ENCODE measurements around the gene TBC1D22A. TPM values are rescaled to one million over a fixed set of nuclear protein-coding genes. Genes with fewer than 3 reads are reported as not detected.

TBC1D22A gene
- total and polyA plus RNA-seq, 2 experiments from 2014 or later = 15.3 to 19.8 TPM

- no peak for TF ChIP-seq EZH2 (IDR thresholded peaks at IDR 0.05; ENCODE audit: borderline replicate concordance)
- no peak for TF ChIP-seq CTCF (IDR thresholded peaks at IDR 0.05; ENCODE audit: poor library complexity)
- no peak for TF ChIP-seq EZH2phosphoT487 (IDR thresholded peaks at IDR 0.05; ENCODE audit: low read depth, severe bottlenecking, unreplicated experiment)
- H2AFZ ChIP-seq = no peak overlapping the region
- WGBS (ENCODE audit: low lambda C conversion rate, missing lambda C conversion rate) = 98% methylated on average over 12 of the region's 12 CpGs
- no peak overlapping the region for H3K27ac ChIP-seq
- H3K36me3 ChIP-seq (replicated peaks; ENCODE audit: insufficient read depth, low read depth) = no peaks in the 10 kb centered on the region
- H3K4me1 ChIP-seq (ENCODE audit: insufficient read depth) = no peaks in the 10 kb centered on the region
- no peaks in the 10 kb centered on the region for H3K9me3 ChIP-seq (ENCODE audit: low read depth)
- no peaks in the 10 kb centered on the region for H3K9me2 ChIP-seq (replicated peaks; ENCODE audit: insufficient read depth)
- DNase-seq (ENCODE audit: low spot score) = no peak
- no peak overlapping the region for H3K4me2 ChIP-seq
- no peaks in the 10 kb centered on the region for H4K20me1 ChIP-seq (ENCODE audit: insufficient read depth, poor library complexity, severe bottlenecking)
- no peaks in the 10 kb centered on the region for H3K79me2 ChIP-seq
- H3K4me3 ChIP-seq = no peak overlapping the region
- H3K27me3 ChIP-seq = no peaks in the 10 kb centered on the region
These were observed 217.1 kb downstream of the TBC1D22A start for GRCh38 chr22:46979506-46979905.

- Histone ChIP-seq H3K36me3 (replicated peaks; ENCODE audit: insufficient read depth, low read depth) (no peaks in the 10 kb centered on the region), H3K4me3 (no peak overlapping the region), H3K4me1 (ENCODE audit: insufficient read depth) (no peaks in the 10 kb centered on the region), H2AFZ (no peak overlapping the region), H3K27ac (no peak overlapping the region), H4K20me1 (ENCODE audit: insufficient read depth, poor library complexity, severe bottlenecking) (no peaks in the 10 kb centered on the region), H3K27me3 (no peaks in the 10 kb centered on the region), H3K9me3 (ENCODE audit: low read depth) (no peaks in the 10 kb centered on the region), H3K4me2 (no peak overlapping the region), H3K79me2 (no peaks in the 10 kb centered on the region), H3K9me2 (replicated peaks; ENCODE audit: insufficient read depth) (no peaks in the 10 kb centered on the region)
- TF ChIP-seq EZH2 (IDR thresholded peaks at IDR 0.05; ENCODE audit: borderline replicate concordance) (no peak), CTCF (IDR thresholded peaks at IDR 0.05; ENCODE audit: poor library complexity) (no peak), EZH2phosphoT487 (IDR thresholded peaks at IDR 0.05; ENCODE audit: low read depth, severe bottlenecking, unreplicated experiment) (no peak)
- DNase-seq (ENCODE audit: low spot score) = no peak
- WGBS (ENCODE audit: low lambda C conversion rate, missing lambda C conversion rate) = 93% methylated on average over 3 of the region's 3 CpGs
These were observed 217.9 kb downstream of the TBC1D22A start for GRCh38 chr22:46980392-46980791.

- no peak for DNase-seq (ENCODE audit: low spot score)
- no peaks in the 10 kb centered on the region for H3K9me3 ChIP-seq (ENCODE audit: low read depth)
- no peak overlapping the region for H3K27ac ChIP-seq
- no peaks in the 10 kb centered on the region for H3K9me2 ChIP-seq (replicated peaks; ENCODE audit: insufficient read depth)
- H3K4me3 ChIP-seq = no peak overlapping the region
- no peaks in the 10 kb centered on the region for H3K4me1 ChIP-seq (ENCODE audit: insufficient read depth)
- H3K27me3 ChIP-seq = no peaks in the 10 kb centered on the region
- H4K20me1 ChIP-seq (ENCODE audit: insufficient read depth, poor library complexity, severe bottlenecking) = no peaks in the 10 kb centered on the region
- no peaks in the 10 kb centered on the region for H3K79me2 ChIP-seq
- WGBS (ENCODE audit: low lambda C conversion rate, missing lambda C conversion rate) = 97% methylated on average over 14 of the region's 14 CpGs
- no peaks in the 10 kb centered on the region for H3K36me3 ChIP-seq (replicated peaks; ENCODE audit: insufficient read depth, low read depth)
- TF ChIP-seq EZH2 (IDR thresholded peaks at IDR 0.05; ENCODE audit: borderline replicate concordance) = no peak
- no peak for TF ChIP-seq EZH2phosphoT487 (IDR thresholded peaks at IDR 0.05; ENCODE audit: low read depth, severe bottlenecking, unreplicated experiment)
- no peak for TF ChIP-seq CTCF (IDR thresholded peaks at IDR 0.05; ENCODE audit: poor library complexity)
- H2AFZ ChIP-seq = no peak overlapping the region
- H3K4me2 ChIP-seq = no peak overlapping the region
These were observed 220.2 kb downstream of the TBC1D22A start for GRCh38 chr22:46982635-46983034.

- Histone ChIP-seq H3K4me1 (ENCODE audit: insufficient read depth) (no peaks in the 10 kb centered on the region), H3K27ac (no peak overlapping the region), H3K4me3 (no peak overlapping the region), H2AFZ (no peak overlapping the region), H3K4me2 (no peak overlapping the region), H3K79me2 (no peaks in the 10 kb centered on the region), H3K9me2 (replicated peaks; ENCODE audit: insufficient read depth) (no peaks in the 10 kb centered on the region), H3K27me3 (no peaks in the 10 kb centered on the region), H3K9me3 (ENCODE audit: low read depth) (no peaks in the 10 kb centered on the region), H4K20me1 (ENCODE audit: insufficient read depth, poor library complexity, severe bottlenecking) (no peaks in the 10 kb centered on the region), H3K36me3 (replicated peaks; ENCODE audit: insufficient read depth, low read depth) (no peaks in the 10 kb centered on the region)
- TF ChIP-seq EZH2phosphoT487 (IDR thresholded peaks at IDR 0.05; ENCODE audit: low read depth, severe bottlenecking, unreplicated experiment) = no peak
- no peak for TF ChIP-seq EZH2 (IDR thresholded peaks at IDR 0.05; ENCODE audit: borderline replicate concordance)
- no peak for TF ChIP-seq CTCF (IDR thresholded peaks at IDR 0.05; ENCODE audit: poor library complexity)
- 95% methylated on average over 4 of the region's 4 CpGs for WGBS (ENCODE audit: low lambda C conversion rate, missing lambda C conversion rate)
- no peak for DNase-seq (ENCODE audit: low spot score)
These were observed 220.6 kb downstream of the TBC1D22A start for GRCh38 chr22:46983046-46983445.
